ENCODE data around the gene UBE3B.

The UBE3B gene

GRCh38 chr12:109493938-109494337 is 16.5 kb downstream of the UBE3B start:
- Histone ChIP-seq H3K4me3 (ENCODE audit: low read length) (no peak overlapping the region), H3K27ac (ENCODE audit: low read depth, low read length) (no peak overlapping the region), H3K27me3 (ENCODE audit: control insufficient read depth, insufficient read depth, low read length) (no peaks in the 10 kb centered on the region), H3K36me3 (ENCODE audit: control insufficient read depth, insufficient read depth, low read length) (peaks cover 35% of the 10 kb centered on the region), H3K4me1 (ENCODE audit: control insufficient read depth, insufficient read depth, low read length) (no peaks in the 10 kb centered on the region), H3K9ac (ENCODE audit: low read length) (no peak overlapping the region)

GRCh38 chr12:109494348-109494881 is 17.0 kb downstream of the UBE3B start:
- Histone ChIP-seq H3K36me3 (ENCODE audit: control insufficient read depth, insufficient read depth, low read length) (peaks cover 35% of the 10 kb centered on the region), H3K9ac (ENCODE audit: low read length) (no peak overlapping the region), H3K4me3 (ENCODE audit: low read length) (no peak overlapping the region), H3K27ac (ENCODE audit: low read depth, low read length) (no peak overlapping the region), H3K27me3 (ENCODE audit: control insufficient read depth, insufficient read depth, low read length) (no peaks in the 10 kb centered on the region), H3K4me1 (ENCODE audit: control insufficient read depth, insufficient read depth, low read length) (no peaks in the 10 kb centered on the region)

- H3K27me3 ChIP-seq (ENCODE audit: control insufficient read depth, insufficient read depth, low read length): no peaks in the 10 kb centered on the region
- H3K27ac ChIP-seq (ENCODE audit: low read depth, low read length): no peak overlapping the region
- H3K36me3 ChIP-seq (ENCODE audit: control insufficient read depth, insufficient read depth, low read length): peaks cover 32% of the 10 kb centered on the region
- H3K9ac ChIP-seq (ENCODE audit: low read length): no peak overlapping the region
- no peaks in the 10 kb centered on the region for H3K4me1 ChIP-seq (ENCODE audit: control insufficient read depth, insufficient read depth, low read length)
- no peak overlapping the region for H3K4me3 ChIP-seq (ENCODE audit: low read length)
These were observed 17.6 kb downstream of the UBE3B start for GRCh38 chr12:109495012-109495411.

- H3K27me3 ChIP-seq (ENCODE audit: control insufficient read depth, insufficient read depth, low read length): no peaks in the 10 kb centered on the region
- peaks cover 37% of the 10 kb centered on the region for H3K36me3 ChIP-seq (ENCODE audit: control insufficient read depth, insufficient read depth, low read length)
- no peak overlapping the region for H3K4me3 ChIP-seq (ENCODE audit: low read length)
- H3K4me1 ChIP-seq (ENCODE audit: control insufficient read depth, insufficient read depth, low read length): no peaks in the 10 kb centered on the region
- no peak overlapping the region for H3K27ac ChIP-seq (ENCODE audit: low read depth, low read length)
- no peak overlapping the region for H3K9ac ChIP-seq (ENCODE audit: low read length)
These were observed 18.9 kb downstream of the UBE3B start for GRCh38 chr12:109496306-109496705.

- Histone ChIP-seq H3K4me3 (ENCODE audit: low read length) (no peak overlapping the region), H3K9ac (ENCODE audit: low read length) (no peak overlapping the region), H3K4me1 (ENCODE audit: control insufficient read depth, insufficient read depth, low read length) (no peaks in the 10 kb centered on the region), H3K27me3 (ENCODE audit: control insufficient read depth, insufficient read depth, low read length) (no peaks in the 10 kb centered on the region), H3K36me3 (ENCODE audit: control insufficient read depth, insufficient read depth, low read length) (peaks cover 31% of the 10 kb centered on the region), H3K27ac (ENCODE audit: low read depth, low read length) (no peak overlapping the region)
These were observed 20.2 kb downstream of the UBE3B start for GRCh38 chr12:109497675-109498074.

- Histone ChIP-seq H3K36me3 (ENCODE audit: control insufficient read depth, insufficient read depth, low read length) (peaks cover 40% of the 10 kb centered on the region), H3K4me3 (ENCODE audit: low read length) (no peak overlapping the region), H3K4me1 (ENCODE audit: control insufficient read depth, insufficient read depth, low read length) (no peaks in the 10 kb centered on the region), H3K27me3 (ENCODE audit: control insufficient read depth, insufficient read depth, low read length) (no peaks in the 10 kb centered on the region), H3K27ac (ENCODE audit: low read depth, low read length) (no peak overlapping the region), H3K9ac (ENCODE audit: low read length) (no peak overlapping the region)
These were observed 23.2 kb downstream of the UBE3B start for GRCh38 chr12:109500406-109501185.

GRCh38 chr12:109501299-109501698 is 23.9 kb downstream of the UBE3B start:
- no peaks in the 10 kb centered on the region for H3K4me1 ChIP-seq (ENCODE audit: control insufficient read depth, insufficient read depth, low read length)
- no peak overlapping the region for H3K27ac ChIP-seq (ENCODE audit: low read depth, low read length)
- no peak overlapping the region for H3K9ac ChIP-seq (ENCODE audit: low read length)
- H3K4me3 ChIP-seq (ENCODE audit: low read length): no peak overlapping the region
- H3K27me3 ChIP-seq (ENCODE audit: control insufficient read depth, insufficient read depth, low read length): no peaks in the 10 kb centered on the region
- peaks cover 40% of the 10 kb centered on the region for H3K36me3 ChIP-seq (ENCODE audit: control insufficient read depth, insufficient read depth, low read length)

- no peaks in the 10 kb centered on the region for H3K4me1 ChIP-seq (ENCODE audit: control insufficient read depth, insufficient read depth, low read length)
- peaks cover 47% of the 10 kb centered on the region for H3K36me3 ChIP-seq (ENCODE audit: control insufficient read depth, insufficient read depth, low read length)
- H3K4me3 ChIP-seq (ENCODE audit: low read length): no peak overlapping the region
- H3K27me3 ChIP-seq (ENCODE audit: control insufficient read depth, insufficient read depth, low read length): no peaks in the 10 kb centered on the region
- H3K9ac ChIP-seq (ENCODE audit: low read length): no peak overlapping the region
- no peak overlapping the region for H3K27ac ChIP-seq (ENCODE audit: low read depth, low read length)
These were observed 24.9 kb downstream of the UBE3B start for GRCh38 chr12:109502332-109502731.

GRCh38 chr12:109503611-109504010 is 26.2 kb downstream of the UBE3B start:
- peaks cover 52% of the 10 kb centered on the region for H3K36me3 ChIP-seq (ENCODE audit: control insufficient read depth, insufficient read depth, low read length)
- no peaks in the 10 kb centered on the region for H3K27me3 ChIP-seq (ENCODE audit: control insufficient read depth, insufficient read depth, low read length)
- no peaks in the 10 kb centered on the region for H3K4me1 ChIP-seq (ENCODE audit: control insufficient read depth, insufficient read depth, low read length)
- no peak overlapping the region for H3K27ac ChIP-seq (ENCODE audit: low read depth, low read length)
- no peak overlapping the region for H3K9ac ChIP-seq (ENCODE audit: low read length)
- no peak overlapping the region for H3K4me3 ChIP-seq (ENCODE audit: low read length)

- Histone ChIP-seq H3K27me3 (ENCODE audit: control insufficient read depth, insufficient read depth, low read length) (no peaks in the 10 kb centered on the region), H3K27ac (ENCODE audit: low read depth, low read length) (no peak overlapping the region), H3K9ac (ENCODE audit: low read length) (no peak overlapping the region), H3K4me3 (ENCODE audit: low read length) (no peak overlapping the region), H3K36me3 (ENCODE audit: control insufficient read depth, insufficient read depth, low read length) (peaks cover 48% of the 10 kb centered on the region), H3K4me1 (ENCODE audit: control insufficient read depth, insufficient read depth, low read length) (no peaks in the 10 kb centered on the region)
These were observed 26.6 kb downstream of the UBE3B start for GRCh38 chr12:109504068-109504467.

- Histone ChIP-seq H3K27me3 (ENCODE audit: control insufficient read depth, insufficient read depth, low read length) (no peaks in the 10 kb centered on the region), H3K36me3 (ENCODE audit: control insufficient read depth, insufficient read depth, low read length) (peaks cover 56% of the 10 kb centered on the region), H3K27ac (ENCODE audit: low read depth, low read length) (no peak overlapping the region), H3K4me1 (ENCODE audit: control insufficient read depth, insufficient read depth, low read length) (no peaks in the 10 kb centered on the region), H3K4me3 (ENCODE audit: low read length) (no peak overlapping the region), H3K9ac (ENCODE audit: low read length) (no peak overlapping the region)
These were observed 32.8 kb downstream of the UBE3B start for GRCh38 chr12:109510196-109510595.

GRCh38 chr12:109512608-109513007 is 35.2 kb downstream of the UBE3B start:
- Histone ChIP-seq H3K9ac (ENCODE audit: low read length) (no peak overlapping the region), H3K27ac (ENCODE audit: low read depth, low read length) (no peak overlapping the region), H3K36me3 (ENCODE audit: control insufficient read depth, insufficient read depth, low read length) (peaks cover 60% of the 10 kb centered on the region), H3K4me1 (ENCODE audit: control insufficient read depth, insufficient read depth, low read length) (no peaks in the 10 kb centered on the region), H3K27me3 (ENCODE audit: control insufficient read depth, insufficient read depth, low read length) (no peaks in the 10 kb centered on the region), H3K4me3 (ENCODE audit: low read length) (no peak overlapping the region)

- Histone ChIP-seq H3K36me3 (ENCODE audit: control insufficient read depth, insufficient read depth, low read length) (peaks cover 59% of the 10 kb centered on the region), H3K9ac (ENCODE audit: low read length) (no peak overlapping the region), H3K27ac (ENCODE audit: low read depth, low read length) (no peak overlapping the region), H3K27me3 (ENCODE audit: control insufficient read depth, insufficient read depth, low read length) (no peaks in the 10 kb centered on the region), H3K4me1 (ENCODE audit: control insufficient read depth, insufficient read depth, low read length) (no peaks in the 10 kb centered on the region), H3K4me3 (ENCODE audit: low read length) (no peak overlapping the region)
These were observed 35.6 kb downstream of the UBE3B start for GRCh38 chr12:109513051-109513450.

Measured in rectal smooth muscle tissue (tissue), 1 donor.